ENCODE data around the gene CLCN5.

- no peak for TF ChIP-seq CTCF (IDR thresholded peaks at IDR 0.05)
- no peak for TF ChIP-seq POLR2A (IDR thresholded peaks at IDR 0.05)
Observed at GRCh38 chrX:50000937-50001542, 78.6 kb downstream of the CLCN5 start.

Measured in Peyer's patch (tissue), 4 donors.